AG09309 (cell line): ENCODE results near the gene FARSA.

Experiments
- DNase-seq: peaks from one replicate; pipeline ENCODE4 v3.0.0-alpha.2; 2010; ENCODE audit warnings: low read depth
- H3K4me3 ChIP-seq: 2 replicates; pipeline ENCODE4 v1.5.1; 2011; ENCODE audit warnings: mild to moderate bottlenecking, low read depth, low read length, moderate library complexity; ENCODE audit not compliant: control insufficient read depth
- TF ChIP-seq, protein P1 (sequence below): IDR thresholded peaks from 2 replicates; pipeline ENCODE4 v1.5.1; 2011; ENCODE audit warnings: mild to moderate bottlenecking, low read depth, low read length, inconsistent platforms; ENCODE audit not compliant: insufficient read depth, control insufficient read depth; ENCODE audit errors: missing control alignments

Gene FARSA

DNA sequence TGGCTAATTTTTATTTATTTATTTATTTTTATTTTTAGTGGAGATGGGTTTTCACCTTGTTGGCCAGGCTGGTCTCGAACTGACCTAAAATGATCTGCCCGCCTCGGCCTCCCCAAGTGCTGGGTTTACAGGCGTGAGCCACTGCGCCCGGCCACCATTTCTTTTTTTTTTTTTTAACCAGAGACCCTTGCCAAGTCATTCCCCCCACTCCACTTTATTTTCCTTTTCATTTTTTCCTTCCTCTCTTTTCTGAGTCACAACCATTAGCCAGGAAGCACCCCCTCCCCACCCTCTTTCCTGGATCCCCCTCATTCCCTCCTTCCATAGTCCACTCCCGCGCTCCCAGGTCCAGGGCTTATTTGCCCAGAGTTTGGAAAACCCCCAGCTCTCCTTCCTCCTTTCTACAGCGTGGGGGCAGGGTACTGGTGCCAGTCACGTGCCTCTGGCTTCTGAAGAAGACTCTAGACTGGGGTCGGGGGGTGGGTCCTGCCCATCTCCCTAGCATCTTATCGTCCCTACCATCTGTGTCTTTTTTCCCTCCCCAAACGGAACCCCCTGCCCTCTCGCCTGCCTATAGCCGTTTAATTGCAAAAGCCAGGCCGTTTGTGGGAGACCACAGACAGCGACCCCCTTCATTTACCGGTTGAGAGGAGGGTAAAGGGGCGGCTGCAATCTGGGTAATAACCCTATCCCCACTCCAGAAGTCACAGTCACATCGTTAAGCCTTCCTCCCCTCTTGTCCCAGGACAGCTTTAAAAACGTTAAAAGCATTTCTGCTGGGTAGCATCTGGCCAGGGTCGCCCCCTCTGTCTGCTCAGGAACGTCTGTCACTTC, 3.8 kb upstream of the FARSA start:
- TF ChIP-seq, protein P1, sequence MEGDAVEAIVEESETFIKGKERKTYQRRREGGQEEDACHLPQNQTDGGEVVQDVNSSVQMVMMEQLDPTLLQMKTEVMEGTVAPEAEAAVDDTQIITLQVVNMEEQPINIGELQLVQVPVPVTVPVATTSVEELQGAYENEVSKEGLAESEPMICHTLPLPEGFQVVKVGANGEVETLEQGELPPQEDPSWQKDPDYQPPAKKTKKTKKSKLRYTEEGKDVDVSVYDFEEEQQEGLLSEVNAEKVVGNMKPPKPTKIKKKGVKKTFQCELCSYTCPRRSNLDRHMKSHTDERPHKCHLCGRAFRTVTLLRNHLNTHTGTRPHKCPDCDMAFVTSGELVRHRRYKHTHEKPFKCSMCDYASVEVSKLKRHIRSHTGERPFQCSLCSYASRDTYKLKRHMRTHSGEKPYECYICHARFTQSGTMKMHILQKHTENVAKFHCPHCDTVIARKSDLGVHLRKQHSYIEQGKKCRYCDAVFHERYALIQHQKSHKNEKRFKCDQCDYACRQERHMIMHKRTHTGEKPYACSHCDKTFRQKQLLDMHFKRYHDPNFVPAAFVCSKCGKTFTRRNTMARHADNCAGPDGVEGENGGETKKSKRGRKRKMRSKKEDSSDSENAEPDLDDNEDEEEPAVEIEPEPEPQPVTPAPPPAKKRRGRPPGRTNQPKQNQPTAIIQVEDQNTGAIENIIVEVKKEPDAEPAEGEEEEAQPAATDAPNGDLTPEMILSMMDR, result no peak
- no peak for DNase-seq
- H3K4me3 ChIP-seq, result peak overlapping the region; percentile 67

DNA sequence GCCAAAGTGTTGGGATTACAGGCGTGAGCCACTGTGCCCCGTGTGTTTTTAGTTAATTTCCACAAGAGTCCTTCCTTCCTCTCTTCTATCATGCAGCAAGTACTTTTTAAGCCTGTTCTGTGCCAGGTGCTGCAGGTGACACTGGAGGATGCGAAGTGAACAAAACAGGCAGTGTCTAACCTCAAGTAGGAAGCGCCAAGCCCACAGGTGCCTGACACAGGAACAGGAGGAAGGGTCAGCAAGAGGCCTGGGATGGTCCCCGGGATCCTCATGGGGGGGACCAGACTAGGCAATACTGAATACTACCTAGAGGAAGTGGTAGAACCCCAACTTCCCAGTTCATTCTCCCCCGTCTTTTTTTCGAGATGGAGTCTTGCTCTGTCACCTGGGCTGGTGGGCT, 3.1 kb upstream of the FARSA start:
- no peak overlapping the region for H3K4me3 ChIP-seq
- DNase-seq, result no peak
- TF ChIP-seq, protein P1, result no peak

DNA sequence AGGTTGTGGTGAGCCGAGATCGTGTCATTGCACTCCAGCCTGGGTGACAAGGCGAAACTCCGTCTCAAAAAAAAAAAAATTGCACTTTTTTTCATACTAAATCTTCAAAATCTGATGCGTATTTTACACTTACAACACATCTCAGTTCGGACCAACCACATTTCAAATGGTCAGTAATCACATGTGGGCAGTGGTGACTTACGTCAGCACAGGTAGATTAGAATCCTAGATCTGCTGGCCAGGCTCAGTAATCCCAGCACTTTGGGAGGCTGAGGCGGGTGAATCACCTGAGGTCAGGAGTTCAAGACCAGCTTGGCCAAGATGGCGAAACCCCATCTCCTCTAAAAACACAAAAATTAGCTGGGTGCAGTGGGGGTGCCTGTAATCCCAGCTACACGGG, 1.6 kb upstream of the FARSA start:
- H3K4me3 ChIP-seq, result no peak overlapping the region
- DNase-seq, result no peak
- TF ChIP-seq, protein P1, result no peak

DNA sequence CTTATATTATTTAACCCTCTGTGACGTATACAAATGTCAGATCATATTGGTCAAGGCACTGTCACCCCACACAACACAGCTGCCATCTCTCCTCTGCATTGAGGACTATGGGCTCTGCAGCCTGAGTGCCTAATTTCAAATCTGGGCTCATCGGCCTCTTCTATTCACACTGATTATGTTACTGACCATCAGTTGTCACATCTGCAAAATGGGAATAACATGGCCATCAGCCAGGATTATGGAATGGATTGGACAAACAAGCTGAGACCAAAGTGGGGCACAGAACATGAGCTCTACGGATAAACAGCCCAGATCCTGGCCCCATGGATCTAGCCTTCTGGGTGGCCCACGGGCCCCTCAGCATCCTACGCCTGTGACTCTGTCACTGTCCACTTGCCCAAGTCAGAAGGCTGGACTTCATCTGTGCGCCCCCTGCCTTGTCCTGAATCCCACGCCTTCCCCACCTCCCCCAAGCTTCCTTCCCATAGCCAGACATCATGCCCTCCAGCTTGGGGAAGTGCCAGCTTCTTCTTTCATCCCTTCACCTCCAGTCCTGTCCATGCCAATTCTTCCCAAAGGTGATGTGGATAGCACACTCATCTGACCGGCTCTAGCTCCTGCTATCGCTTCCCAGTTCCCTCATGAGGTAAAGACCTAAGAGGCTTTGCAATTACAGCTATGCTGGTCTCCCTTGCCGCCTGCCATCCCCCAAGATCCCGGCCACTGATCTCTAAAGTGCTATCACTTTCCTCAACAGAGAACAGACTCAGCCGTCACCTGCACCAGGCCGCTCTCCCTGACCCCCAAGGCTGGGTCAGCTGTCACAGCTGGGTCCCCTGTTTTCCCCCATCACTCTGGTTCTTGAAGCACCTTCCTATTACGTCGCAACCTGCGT, 872 bp downstream of the FARSA start:
- no peak for DNase-seq

DNA sequence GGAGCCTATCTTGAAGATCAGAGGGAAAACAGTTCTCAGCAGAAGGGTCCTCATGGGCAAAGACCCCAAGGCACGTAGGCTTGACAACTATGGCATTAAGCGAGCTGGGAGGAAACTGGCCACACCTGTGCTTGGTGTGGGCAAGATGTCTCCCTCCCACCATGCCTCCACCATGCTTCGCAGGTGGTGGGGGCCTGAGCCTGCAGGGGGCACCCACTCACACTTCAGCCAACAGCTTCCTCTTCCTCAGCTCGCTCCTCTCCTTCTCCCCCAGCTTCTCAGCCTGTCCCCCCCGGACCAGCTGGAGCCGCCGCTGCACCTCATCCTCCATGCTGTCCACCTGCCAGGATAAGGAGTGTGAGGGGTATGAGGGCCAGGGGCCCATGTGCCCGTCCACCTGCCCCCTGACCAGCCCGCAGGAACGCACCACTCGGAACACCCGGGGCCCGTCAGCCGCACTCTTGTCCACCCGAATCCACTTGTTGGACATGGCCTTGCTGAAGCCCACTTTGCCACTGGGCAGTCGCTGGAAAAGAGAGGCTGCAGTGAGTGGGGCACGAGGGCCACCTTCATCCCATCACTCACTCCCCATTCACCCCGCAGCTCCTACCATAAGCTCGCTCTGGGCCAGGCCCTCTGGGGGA, 3.4 kb downstream of the FARSA start:
- TF ChIP-seq, protein P1, result no peak
- no peak overlapping the region for H3K4me3 ChIP-seq
- DNase-seq, result no peak

More for the DNA sequence above, 872 bp downstream of the FARSA start:
- H3K4me3 ChIP-seq, result peak overlapping the region; percentile 89
- TF ChIP-seq, protein P1, result no peak

DNA sequence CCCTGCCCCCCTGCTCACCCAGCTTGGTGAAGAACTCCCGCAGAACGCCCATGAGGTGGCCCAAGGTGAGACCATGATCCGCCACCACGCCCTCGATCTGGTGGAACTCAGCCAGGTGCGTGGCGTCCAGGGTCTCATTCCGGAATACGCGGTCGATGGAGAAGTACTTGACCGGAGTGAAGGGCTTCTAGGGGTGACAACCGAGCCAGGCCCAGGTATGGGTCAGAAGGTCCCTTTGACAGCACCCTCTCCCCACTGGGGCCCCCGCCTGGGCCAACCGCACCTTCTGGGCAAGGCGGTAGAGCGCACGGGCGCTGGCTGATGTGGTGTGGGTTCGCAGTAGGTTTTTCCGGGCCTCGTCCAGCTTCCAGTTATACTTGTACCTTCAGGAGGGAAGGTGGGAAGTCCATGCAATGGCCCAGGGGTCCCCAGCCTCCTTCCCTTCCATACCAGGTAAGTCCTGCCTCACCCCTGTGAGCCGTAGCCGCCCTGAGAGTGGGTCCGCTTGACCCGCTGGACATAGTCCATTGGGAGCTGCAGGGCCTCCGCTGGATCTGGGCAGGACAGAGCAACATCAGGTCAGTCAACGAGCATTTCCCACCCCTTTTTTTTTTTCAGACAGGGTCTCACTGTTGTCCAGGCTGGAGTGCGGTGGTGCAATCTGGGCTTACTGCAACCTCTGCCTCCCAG, 8.7 kb downstream of the FARSA start:
- no peak for DNase-seq
- TF ChIP-seq, protein P1, result no peak
- H3K4me3 ChIP-seq, result no peak overlapping the region
